Hematopoietic multipotent progenitor cell treated with erythropoietin and hydrocortisone succinate and interleukin-3 and kit ligand, for 17 days (in vitro differentiated cells): ENCODE results near the gene KLRD1.
A peak's percentile ranks its signal among the peaks of the same experiment; 100 is the strongest.
"Not testable (repeated sequence)": the region's sequence is repeated elsewhere in the genome, so short reads cannot be mapped to it uniquely, and the experiment has no call there.

Experiments
- DNase-seq: peaks from one replicate; pipeline ENCODE4 v3.0.0-alpha.2; 2015; ENCODE audit warnings: low spot score

The KLRD1 gene, protein sequence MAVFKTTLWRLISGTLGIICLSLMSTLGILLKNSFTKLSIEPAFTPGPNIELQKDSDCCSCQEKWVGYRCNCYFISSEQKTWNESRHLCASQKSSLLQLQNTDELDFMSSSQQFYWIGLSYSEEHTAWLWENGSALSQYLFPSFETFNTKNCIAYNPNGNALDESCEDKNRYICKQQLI

DNA sequence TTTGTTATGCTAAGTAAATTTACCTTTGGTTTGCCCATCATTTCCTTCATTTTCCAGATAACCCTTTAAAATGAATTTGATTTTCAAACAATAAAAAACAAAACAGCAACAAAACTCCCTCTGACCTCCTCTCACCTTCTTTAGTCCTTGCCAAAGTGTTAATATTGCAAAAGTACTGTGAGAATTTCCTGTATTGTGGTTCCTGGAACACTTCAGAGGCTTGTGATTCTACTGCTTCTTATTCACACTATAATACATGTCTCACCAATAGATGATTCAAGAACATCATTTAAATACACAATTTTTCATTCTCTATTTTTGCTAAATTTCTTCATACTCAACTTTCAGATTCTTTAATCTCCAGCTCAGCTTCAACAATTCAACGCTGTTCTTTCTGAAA, at the start of gene KLRD1:
KLRD1 (plus strand) TSS at position 241 of the 400 bp plus-strand sequence. CDS start 208 bp downstream, outside the sequence.
- no peak for DNase-seq

DNA sequence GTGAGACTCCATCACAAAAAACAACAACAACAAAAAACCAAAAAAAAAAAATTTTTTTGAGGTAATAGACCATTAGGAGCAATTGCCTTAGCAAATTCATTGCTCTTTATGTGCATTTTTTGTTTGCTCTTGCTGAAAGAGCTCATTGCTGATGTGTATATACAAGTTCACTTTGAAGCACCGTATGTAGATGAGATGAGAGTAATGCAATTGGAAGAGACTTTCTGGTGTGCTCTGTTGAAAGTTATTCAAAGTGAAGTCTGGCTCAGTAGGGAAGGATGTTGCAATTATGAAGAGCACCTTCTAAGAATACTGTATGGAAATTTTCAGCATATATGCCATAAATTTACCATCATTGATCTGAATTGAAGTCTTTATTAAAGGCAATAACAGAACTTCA, 46.7 kb upstream of the KLRD1 start:
- no peak for DNase-seq

DNA sequence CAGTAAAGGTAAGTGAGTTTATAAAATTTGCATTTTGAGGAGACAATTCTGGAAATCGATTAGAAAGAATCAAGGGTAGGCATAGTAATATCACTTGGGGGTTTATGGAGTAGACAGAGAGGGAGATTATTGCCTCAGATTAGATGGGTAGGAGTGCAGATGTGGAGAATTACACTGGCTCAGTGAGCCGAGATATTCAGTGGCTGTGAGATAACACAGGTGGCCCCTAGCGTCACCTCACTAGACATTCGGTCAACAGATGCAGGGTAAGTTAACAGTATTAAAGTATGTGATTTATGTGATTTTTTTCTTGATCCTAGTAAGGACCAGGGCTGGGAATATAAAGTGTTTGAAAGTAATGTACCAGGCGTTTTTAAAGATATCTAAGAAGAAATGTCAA, 39.6 kb upstream of the KLRD1 start:
- DNase-seq, result no peak

- DNase-seq, result no peak
Measured at GRCh38 chr12:10272467-10272866, 35.2 kb upstream of the KLRD1 start.

DNA sequence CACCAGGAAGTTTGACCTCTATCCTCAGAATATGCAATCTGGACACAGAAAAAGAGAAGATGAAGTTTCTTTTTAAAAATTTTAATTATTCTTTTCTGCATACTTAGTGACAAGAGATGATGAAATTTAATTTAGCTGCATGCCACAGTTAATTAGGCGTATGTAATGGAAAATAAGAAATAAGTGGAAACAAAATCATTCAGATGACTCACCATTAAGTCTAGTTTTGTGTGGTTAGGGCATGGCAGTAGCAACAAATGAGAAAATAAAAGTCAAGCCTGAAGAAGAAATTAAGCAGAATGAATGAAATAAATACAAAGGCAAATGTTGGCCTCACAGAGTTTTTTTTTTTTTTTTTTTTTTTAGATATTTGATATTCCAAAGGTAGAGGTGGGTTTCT, 30.9 kb upstream of the KLRD1 start:
- DNase-seq, result no peak

- no peak for DNase-seq
Measured at GRCh38 chr12:10278104-10278503, 29.6 kb upstream of the KLRD1 start.

- DNase-seq, result no peak
Measured at GRCh38 chr12:10279937-10280336, 27.7 kb upstream of the KLRD1 start.

DNA sequence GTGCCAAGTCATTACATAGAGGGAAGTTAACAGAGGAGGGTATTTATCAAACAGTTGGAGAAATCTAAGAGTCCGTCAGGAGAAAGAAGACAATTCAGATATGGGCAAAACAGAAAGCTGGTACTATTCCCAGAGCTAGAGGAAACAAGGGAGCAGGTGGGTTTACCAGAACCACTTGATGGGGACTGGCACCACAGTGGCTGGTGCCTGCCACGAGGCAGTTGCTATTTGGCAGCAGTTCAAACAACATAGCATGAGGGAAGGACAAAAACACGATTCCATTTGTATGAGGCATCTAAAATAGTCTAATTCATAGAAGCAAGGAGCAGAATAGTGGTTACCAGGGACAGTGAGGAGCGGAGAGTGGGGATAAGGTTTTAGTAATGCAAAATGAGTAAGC, 24.6 kb upstream of the KLRD1 start:
- DNase-seq, result no peak

DNA sequence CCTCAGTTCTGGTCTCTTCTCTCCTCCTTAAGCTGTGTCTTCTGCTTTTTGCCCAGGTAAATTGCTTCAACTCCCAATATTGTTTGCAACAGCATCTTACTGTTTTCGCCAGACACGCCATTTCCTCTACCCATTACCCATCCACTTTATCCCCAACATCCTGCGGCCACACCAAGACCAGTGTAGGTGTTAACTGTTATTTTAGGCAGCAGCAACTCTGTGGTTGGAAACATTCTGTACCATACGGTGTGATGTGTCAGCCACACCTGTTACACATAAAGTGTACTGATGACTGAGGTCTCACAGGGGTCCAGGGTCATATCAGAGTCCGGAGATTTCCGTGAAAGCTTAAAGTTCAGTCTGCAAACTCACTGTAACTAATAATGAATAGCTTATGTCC, 21.8 kb upstream of the KLRD1 start:
- DNase-seq, result no peak

GRCh38 chr12:10289005-10289754, 18.5 kb upstream of the KLRD1 start:
- DNase-seq, result no peak

GRCh38 chr12:10291030-10291429, 16.6 kb upstream of the KLRD1 start:
- DNase-seq, result no peak

DNA sequence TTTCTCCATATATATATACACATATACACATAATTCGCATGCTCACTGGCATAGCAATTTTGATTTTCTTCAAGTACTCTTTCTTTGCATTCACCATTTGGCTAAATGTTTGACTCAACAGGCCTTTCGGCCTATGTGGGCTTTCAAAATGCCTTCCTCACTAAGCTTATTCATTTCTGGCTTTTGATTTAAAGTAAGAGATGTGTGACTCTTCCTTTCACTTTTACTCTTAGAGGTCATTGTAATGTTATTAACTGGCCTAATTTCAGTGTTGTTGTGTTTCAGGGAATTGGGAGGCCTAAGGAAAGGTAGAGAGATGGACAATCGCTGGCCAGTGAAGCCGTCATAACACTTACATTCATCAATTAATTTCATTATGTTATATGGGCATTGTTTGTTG, 14.5 kb upstream of the KLRD1 start:
- DNase-seq, result no peak

- DNase-seq, result no peak
Measured at GRCh38 chr12:10293570-10294227, 14.0 kb upstream of the KLRD1 start.

DNA sequence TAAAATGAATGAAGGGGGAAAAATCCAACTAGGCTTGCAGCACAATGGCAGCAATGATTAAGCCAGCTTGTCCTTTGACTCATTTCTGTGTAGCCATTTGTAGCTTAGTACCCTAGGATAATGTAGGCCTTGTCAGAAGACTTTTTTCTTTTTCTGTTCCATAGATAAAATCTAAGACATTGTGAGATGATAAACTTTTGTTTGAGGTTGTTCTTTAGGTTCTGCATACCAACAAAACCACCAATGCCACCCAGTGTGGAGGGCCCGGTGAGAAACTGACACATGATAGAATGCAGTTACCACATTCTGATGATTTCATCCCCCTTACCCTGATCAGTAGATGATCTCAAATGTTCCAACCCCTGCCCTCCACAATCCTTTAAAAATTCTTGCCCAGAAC, 6.6 kb upstream of the KLRD1 start:
- no peak for DNase-seq

DNA sequence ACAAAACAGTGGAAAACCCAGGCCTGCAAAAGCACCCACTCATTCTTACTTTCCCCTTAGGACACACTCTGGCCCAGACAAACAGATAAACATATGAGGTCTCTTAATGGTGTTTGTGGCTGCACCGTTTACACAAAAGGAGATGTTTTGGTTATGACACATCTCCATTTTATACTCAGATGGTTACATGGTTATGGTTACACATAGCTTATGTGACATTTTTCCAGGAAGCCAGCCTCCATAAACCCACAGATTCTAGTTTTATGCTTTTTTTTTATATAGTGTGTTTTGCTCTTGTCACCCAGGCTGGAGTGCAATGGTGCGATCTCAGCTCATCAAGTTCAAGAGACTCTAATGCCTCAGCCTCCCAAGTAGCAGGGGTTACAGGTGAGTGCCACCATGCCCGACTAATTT, 3.5 kb upstream of the KLRD1 start:
- no peak for DNase-seq

DNA sequence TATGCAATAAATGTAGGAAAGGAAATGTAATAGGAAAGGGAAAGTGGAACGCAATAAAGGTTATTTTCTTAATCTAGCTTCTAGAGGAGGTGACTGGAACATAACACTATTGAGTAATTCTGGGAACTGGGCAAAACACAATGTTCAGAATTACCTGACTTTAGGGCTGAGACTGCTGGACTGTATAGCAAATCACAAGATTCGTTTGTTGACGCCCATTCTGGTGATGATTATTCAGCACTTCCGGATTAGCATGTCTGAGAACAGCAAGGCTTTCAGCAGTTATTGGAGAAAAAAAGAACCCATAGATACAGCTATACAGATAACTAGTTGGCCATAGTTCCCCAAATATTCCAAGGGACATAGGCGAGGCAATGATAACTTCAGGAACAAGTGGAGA, 2.3 kb upstream of the KLRD1 start:
- no peak for DNase-seq

DNA sequence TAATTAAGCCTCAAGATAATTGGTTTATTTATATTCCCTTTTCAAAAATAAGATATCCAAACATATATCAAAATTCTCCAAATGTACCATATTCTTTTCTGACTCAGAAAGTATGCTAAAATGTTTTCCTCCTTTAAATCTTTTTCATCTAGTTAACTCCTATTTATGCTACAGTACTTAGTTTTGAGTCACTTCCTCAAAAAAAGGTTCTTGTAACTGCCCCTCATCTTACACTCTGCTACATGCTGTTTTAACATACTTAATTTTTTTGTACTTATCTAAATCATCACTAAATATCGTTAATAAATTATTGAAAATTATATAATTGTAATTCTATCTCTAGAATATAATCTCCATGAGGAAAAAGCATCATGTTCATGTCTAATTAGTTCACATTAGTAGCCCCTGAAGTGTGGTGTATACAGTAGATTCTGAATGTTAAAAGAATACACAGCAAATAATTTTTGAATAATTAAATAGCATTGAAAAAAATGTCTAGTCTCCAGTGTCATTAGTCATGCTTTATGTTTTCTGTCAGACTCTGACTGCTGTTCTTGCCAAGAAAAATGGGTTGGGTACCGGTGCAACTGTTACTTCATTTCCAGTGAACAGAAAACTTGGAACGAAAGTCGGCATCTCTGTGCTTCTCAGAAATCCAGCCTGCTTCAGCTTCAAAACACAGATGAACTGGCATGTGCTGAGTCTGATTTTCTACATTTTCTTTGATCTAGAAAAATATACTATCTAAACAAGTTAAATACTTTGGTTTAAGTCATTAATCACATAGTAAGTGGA, 3.5 kb downstream of the KLRD1 start:
- DNase-seq, result no peak

- no peak for DNase-seq
Measured at GRCh38 chr12:10319388-10319787, 11.7 kb downstream of the KLRD1 start.

GRCh38 chr12:10320643-10321042, 13.0 kb downstream of the KLRD1 start:
- DNase-seq, result no peak

DNA sequence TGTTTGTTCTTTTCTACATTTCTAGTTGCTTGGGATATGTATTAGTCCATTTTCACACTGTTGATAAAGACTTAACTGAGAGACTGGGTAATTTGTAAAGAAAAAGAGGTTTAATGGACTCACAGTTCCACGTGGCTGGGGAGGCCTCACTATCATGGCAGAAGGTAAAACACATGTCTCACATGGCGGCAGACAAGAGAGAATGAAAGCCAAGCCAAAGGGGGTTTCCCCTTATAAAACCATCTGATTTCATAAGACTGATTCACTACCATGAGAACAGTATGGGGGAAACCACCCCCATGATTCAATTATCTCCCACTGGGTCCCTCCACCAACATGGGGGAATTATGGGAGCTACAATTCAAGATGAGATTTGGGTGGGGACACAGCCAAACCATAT, 21.0 kb downstream of the KLRD1 start:
- DNase-seq, result not testable (repeated sequence)

GRCh38 chr12:10331642-10332239, 24.1 kb downstream of the KLRD1 start:
- peak; percentile 45 for DNase-seq

DNA sequence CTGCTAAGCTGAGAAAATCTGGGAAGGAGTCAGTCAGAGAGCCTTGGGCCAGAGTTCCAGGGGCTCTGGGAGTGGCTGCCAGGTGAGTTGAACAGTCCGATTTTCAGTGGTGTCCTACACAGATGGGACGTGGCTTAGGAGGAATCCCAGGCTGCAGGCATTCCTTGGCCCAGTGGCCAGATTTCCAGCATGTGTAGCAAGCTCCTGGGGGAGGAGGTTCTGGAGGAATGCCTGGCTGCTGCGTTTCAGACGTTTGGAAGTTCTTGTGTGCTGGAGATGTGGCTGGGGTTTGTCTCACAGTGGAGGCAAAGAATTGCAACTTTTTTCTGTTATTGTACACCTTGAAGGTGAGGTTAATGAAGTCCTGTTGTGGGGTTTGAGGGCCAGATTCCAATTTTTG, 28.5 kb downstream of the KLRD1 start:
- not testable (repeated sequence) for DNase-seq
